ENCODE data around the gene TUFT1.

DNA sequence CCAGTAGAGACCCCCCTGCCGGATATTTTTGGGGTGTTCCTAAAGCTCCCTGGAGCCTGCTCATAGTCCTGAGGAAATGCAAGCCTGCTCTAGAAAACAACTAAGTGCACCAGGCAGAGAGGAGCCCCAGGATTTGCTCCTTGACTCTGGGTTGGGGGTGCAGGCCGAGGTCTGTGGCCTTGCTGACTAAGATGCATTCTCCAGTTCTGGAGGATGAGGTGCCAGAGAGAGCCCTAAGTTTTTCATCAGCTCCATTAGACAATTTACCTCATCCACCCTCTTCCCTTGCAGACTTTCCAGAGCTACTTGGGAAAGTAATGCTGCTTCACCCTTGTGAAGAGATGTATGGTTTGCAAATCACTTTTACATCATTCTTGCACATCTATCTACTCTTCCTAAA, 9.1 kb downstream of the TUFT1 start:
- TF ChIP-seq, protein P1, sequence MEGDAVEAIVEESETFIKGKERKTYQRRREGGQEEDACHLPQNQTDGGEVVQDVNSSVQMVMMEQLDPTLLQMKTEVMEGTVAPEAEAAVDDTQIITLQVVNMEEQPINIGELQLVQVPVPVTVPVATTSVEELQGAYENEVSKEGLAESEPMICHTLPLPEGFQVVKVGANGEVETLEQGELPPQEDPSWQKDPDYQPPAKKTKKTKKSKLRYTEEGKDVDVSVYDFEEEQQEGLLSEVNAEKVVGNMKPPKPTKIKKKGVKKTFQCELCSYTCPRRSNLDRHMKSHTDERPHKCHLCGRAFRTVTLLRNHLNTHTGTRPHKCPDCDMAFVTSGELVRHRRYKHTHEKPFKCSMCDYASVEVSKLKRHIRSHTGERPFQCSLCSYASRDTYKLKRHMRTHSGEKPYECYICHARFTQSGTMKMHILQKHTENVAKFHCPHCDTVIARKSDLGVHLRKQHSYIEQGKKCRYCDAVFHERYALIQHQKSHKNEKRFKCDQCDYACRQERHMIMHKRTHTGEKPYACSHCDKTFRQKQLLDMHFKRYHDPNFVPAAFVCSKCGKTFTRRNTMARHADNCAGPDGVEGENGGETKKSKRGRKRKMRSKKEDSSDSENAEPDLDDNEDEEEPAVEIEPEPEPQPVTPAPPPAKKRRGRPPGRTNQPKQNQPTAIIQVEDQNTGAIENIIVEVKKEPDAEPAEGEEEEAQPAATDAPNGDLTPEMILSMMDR (conservative IDR thresholded peaks at IDR 0.05; ENCODE audit: low read length): no peak
- no peak for TF ChIP-seq EZH2phosphoT487 (IDR thresholded peaks at IDR 0.05; ENCODE audit: borderline replicate concordance, low read depth, low read length)
